GM13977 (cell line): ENCODE measurements around the gene KCNH1.

Experiments used
- DNase-seq: peaks from one replicate; pipeline ENCODE4 v3.0.0; 2012; ENCODE audit warnings: low spot score
- CTCF ChIP-seq: IDR thresholded peaks from 2 replicates; pipeline ENCODE4 v1.5.1; 2012; ENCODE audit warnings: mild to moderate bottlenecking, control low read depth; ENCODE audit not compliant: insufficient read depth; ENCODE audit errors: extremely low read depth, missing control alignments
- in situ Hi-C: fragments of 300-500 bp; cut with MboI; formaldehyde crosslinking; loops from one replicate; pipeline ENCODE4 v1.12.0; 2022; ENCODE audit warnings: low sequenced_read_pairs, low pct_unique_long_range_greater_than_20kb, mixed read lengths, inconsistent platforms; ENCODE audit not compliant: unreplicated experiment

KCNH1 gene

GRCh38 chr1:210828996-210829596 lies 304.9 kb downstream of the KCNH1 start:
- TF ChIP-seq CTCF = no peak

GRCh38 chr1:210827481-210827880 lies 306.5 kb downstream of the KCNH1 start:
- in situ Hi-C loops = no loop called here
- TF ChIP-seq CTCF = no peak
- DNase-seq = no peak

More at GRCh38 chr1:210828996-210829596, 304.9 kb downstream of the KCNH1 start:
- in situ Hi-C loops = no loop called here
- no peak for DNase-seq

GRCh38 chr1:210826686-210827085 lies 307.3 kb downstream of the KCNH1 start:
- in situ Hi-C loops = no loop called here
- TF ChIP-seq CTCF = no peak
- DNase-seq = no peak

- in situ Hi-C loops = no loop called here
- DNase-seq = no peak
- TF ChIP-seq CTCF = no peak
These were observed 311.0 kb downstream of the KCNH1 start for GRCh38 chr1:210822932-210823331.

GRCh38 chr1:210822241-210822640 lies 311.7 kb downstream of the KCNH1 start:
- in situ Hi-C loops = no loop called here
- no peak for TF ChIP-seq CTCF
- no peak for DNase-seq

GRCh38 chr1:210821615-210822014 lies 312.3 kb downstream of the KCNH1 start:
- in situ Hi-C loops = no loop called here
- no peak for TF ChIP-seq CTCF
- DNase-seq = no peak
